SIG-M5 treated with dmso at 0.1 percent for 504 hours (cell line): ENCODE data around the gene CALR.
A peak's percentile ranks its signal among the peaks of the same experiment; 100 is the strongest.
"Not testable (repeated sequence)": the region's sequence is repeated elsewhere in the genome, so short reads cannot be mapped to it uniquely, and the experiment has no call there.

Experiments used
- DNase-seq: peaks from one replicate; lab custom pipeline; 2025; ENCODE audit not compliant: unreplicated experiment; lab: John Stamatoyannopoulos, UW

CALR gene

DNA sequence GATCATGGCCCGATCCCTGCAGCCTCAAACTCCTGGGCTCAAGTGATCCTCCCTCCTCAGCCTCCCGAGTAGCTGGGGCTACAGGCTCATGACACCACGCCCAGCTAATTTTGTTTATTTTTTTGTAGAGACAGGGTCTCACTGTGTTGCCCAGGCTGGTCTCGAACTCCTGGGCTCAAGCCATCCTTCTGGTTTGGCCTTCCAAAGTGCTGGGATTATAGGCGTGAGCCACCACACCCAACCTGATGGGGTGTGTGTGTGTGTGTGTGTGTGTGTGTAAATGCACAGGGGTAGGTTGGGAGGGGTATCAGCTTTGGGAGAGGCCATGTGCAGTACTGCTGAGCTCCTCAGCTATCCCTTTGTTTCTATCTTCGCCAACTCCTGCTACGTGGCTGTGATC, 37.7 kb downstream of the CALR start:
- DNase-seq, result not testable (repeated sequence)

DNA sequence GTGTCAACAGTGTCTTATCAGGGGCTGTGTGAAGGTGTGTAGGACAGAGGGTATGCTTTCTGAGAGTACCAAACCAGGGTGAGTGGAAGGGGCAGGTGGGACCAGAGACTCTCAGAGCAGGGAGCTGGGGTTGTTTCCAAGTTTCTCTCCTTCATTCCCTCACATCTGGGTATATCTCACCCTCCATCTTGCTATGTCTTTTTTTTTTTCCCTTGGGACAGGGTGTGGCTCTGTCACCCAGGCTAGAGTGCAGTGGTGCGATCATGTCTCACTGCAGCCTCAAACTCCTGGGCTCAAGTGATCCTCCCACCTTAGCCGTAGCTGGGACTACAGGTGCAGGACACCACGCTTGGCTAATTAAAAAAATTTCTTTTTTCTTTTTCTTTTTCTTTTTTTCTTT, 41.6 kb downstream of the CALR start:
- DNase-seq, result no peak

DNA sequence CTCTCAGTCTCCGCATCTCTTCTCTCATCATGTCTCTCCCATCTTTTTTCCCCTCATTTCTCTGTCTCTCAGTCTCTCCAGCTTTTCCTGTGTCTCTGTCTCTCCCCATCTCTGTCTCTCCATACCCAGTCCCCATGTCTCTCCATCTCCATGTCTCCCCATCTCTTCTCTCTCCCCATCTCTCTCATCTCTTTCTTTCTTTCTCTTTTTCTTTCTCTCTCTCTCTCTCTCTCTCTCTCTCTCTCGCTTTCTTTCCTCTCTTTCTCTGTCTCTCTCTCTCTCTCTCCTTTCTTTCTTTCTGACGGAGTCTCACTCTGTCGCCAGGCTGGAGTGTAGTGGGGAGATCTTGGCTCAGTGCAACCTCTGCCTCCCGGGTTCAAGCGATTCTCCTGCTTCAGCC, 44.2 kb downstream of the CALR start:
- DNase-seq, result no peak

DNA sequence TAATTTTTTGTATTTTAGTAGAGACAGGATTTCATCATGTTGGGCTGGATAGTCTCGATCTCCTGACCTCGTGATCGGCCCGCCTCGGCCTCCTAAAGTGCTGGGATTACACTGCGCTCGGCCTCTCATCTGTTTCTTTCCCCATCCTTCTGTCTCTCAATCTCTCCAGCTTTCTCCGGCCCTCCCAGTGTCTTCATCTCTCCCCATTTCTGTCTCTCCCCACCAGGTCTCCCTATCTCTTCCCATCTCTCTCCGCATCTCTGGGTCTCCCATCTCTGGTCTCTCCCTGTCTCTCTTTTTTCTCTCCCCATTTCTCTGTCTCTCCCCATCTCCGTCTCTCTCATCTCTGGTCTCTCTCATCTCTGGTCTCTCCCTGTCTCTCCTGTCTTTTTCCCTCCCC, 44.7 kb downstream of the CALR start:
- no peak for DNase-seq

DNA sequence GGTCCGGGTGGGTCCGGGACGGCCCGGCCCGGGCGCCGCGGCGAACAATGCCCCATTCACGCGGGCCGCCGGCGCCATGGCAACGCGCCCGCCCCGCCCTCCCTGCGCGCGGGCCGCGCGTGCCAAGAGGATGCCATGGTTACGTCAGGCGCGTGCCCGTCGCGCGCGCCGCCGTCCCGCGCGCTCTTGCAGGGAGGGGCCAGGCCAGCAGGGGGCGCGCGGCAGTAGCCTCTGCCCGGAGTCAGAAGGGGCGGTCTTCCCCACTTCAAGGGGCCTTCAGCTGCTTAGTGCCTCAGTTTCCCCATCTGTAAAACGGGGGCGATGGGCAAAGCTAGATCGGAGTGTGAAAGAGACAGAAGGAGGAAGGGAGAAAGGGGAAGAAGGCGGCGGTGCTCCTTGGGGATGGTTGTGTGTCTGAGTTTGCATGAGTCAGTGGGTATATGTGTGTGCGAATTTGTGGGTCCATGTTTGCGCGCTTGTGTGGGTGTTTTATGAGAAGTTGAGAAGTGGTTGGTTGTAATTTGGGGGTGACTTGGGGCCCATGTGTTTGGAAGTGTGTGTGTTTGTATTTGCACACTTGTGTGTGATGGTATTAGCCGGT, 45.2 kb downstream of the CALR start:
- DNase-seq, result peak; percentile 44

DNA sequence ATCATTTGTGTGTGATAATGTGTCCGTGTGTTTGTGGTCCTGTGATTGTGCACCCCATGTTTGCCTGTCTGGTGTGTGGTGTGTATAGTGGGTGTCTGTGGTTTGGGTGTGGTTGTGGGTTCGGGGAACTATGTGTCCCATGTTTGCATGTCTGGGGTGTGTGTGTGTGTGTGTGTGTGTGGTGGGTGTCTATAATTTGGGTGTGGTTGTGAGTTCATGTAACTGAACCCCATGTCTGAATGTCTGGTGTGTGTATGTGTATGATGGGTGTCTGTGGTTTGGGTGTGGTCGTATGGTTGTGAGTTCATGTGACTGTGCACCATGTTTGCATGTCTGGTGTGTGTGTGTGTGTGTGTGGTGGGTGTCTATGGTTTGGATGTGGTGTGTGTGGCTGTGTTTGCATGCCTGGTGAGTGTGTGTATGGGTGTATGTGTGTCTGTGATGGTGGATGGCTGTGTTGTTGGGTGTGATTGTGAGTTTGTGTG, 45.8 kb downstream of the CALR start:
- no peak for DNase-seq

DNA sequence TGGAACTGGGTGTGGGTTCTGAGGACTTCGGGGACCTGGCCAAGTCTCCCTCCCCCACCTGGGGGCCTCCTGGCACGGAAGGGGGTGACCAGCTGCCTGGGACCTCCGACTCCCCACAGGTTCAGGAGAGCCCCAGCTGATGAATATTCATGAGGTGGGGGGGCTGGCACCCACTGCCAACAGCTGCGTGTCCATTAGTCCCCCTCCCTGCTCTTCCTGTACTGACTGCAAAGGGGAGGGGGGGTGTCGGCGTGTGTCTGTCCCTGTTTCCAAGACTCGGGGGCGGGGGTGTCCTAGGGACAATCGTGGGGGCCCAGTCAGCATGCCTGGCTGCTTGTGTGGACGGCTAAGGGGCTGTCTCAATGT, 46.3 kb downstream of the CALR start:
- DNase-seq, result no peak

DNA sequence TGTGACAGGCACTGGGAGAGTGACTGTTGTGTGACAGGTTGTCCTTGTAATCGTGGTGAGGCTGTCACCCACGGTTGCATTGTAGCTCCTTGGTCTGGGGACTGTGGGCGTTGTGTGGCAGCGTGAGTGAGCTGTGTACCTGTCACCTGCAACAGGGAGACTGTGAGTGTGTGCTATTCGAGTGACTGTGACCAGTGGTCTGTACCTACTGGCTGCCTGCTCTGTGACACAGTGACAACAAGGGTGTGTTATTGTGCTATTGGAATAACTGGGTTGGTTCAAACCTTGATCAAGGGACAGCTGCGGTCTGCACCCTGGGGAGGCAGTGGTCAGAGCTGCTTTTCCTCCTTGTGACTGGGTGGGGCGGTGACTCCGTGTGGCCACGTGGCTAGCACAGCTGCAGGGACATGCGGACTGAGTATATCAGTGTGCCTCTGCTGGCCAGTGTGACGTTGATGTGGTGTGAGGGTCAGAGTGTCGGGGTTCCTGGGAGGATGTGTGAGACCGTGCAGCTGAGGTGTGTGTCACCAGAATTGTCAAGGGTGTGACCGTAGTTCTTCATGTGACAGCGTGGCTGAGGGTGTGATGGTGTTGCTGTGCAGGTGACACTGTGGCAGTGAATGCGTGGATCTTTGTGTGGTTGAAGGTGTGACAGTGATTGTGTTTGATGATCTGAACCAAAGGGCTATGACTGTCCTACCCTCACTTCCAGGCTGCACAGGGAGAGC, 46.8 kb downstream of the CALR start:
- no peak for DNase-seq

DNA sequence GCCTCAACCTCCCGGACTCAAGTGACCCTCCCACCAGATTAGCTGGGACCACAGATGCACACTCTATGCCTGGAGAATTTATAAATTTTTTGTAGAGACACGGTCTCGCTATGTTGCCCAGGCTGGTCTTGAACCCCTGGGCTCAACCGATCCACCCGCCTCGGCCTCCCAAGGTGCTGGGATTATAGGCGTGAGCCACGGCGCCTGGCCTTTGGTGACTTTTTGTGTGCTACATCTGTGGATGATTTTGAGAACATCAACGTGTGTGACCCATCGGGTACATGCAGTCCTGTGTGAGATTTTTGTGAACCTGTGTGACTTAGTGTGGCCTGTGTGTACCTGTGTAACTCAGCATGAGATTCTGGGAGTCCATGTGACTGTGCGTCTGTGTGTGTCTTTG, 48.3 kb downstream of the CALR start:
- DNase-seq, result no peak

DNA sequence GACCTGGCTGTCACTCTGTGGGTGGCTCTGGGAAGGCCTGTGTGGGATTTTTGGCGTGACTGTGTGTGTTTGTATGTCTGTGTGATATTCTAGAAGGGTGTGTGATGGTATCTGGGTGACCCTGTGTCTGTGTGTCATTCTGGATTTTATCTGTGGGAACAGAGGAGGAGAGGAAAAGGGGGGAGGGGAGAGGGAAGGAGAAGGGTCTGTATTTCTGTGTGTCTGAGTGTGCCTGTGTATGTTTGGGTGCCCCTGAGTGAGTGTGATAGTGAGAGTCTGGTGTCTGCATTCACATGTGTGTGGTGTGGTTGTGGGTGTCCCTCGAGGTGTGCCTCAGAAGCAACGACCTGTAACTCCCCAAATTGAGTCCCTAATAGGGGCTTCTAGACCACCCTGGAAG, 48.8 kb downstream of the CALR start:
- no peak for DNase-seq

DNA sequence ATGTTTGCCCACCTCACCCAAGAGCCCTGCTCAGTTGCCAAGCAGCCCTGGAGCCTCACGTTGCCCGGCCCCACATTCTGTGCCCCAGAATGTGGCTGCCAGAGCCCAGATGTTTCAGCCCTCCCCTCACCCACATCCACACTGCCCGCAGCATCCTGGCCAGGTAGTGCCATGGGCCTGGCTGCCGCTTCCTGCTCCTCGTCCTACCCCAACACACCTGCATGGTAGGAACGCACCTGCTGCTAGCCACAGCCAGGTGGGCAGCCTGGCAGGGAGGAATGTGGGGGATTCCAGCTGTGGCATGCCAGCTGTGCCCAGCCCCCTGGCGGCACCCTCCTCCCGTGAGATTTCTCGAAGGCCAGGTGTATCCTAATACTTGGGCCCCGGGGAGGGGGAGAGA, 49.4 kb downstream of the CALR start:
- DNase-seq, result no peak

DNA sequence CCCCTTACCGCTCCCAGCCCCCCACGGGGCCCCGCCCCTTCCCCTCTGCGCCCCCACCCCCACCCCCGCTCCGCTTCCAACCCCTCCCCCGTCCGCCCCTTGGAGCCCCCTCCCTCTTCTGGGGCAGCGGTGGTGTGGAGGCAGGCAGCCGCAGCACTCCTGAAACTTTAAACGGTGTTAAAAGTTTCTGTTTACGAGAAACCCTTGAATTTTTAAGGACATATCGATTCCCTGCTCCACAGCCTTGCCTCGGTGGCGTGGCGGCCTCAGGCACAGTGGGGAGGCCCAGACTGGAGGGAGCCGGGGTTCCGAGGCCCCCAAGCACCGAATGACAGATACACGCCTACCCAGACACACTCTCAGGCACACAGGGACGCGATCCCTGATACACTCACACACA, 52.0 kb downstream of the CALR start:
- no peak for DNase-seq

DNA sequence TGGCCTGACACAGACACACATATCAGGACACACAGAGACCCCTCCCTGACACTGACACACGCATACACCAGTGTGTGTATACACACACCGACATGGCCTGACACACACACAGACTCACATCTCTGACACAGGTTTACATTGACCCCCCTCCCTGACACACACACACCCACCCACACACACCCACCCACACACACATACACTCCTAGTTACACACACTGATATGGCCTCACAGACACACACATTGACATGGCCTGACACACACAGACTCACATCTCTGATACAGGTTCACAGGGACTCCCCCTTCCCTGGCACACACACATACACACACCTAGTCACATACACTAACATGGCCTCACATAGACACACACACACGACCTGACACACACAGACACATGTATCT, 52.4 kb downstream of the CALR start:
- no peak for DNase-seq

DNA sequence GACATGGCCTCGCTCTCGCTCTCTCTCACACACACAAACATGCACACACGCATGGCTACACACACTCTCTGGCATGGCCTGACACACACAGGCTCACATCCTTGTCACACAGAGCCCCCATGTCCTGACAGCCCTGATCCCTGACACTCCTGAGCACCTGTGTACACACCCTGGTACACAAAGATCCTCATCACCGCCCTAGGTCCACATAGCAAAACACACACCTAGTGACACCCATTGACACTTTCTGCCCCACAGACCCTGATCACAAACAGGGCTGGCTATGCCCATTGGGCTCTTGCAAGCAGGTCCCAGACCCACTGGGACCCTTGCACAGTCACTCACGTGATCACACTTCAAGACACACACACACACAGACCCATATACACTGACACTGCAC, 52.9 kb downstream of the CALR start:
- no peak for DNase-seq

DNA sequence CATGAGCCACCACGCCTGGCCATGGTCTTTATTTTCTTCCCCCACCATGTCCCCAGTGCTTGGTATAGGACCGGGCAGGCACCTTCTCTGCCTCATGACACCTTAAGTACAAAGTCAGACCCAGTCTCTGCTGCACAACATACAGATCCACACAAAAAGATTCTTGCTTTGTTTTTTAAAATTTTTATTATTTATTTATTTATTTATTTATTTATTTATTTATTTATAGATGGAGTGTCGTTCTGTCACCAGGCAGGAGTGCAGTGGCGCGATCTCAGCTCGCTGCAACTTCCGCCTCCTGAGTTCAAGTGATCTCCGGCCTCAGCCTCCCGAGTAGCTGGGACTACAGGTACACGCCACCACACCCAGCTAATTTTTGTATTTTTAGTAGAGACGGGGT, 54.3 kb downstream of the CALR start:
- no peak for DNase-seq

DNA sequence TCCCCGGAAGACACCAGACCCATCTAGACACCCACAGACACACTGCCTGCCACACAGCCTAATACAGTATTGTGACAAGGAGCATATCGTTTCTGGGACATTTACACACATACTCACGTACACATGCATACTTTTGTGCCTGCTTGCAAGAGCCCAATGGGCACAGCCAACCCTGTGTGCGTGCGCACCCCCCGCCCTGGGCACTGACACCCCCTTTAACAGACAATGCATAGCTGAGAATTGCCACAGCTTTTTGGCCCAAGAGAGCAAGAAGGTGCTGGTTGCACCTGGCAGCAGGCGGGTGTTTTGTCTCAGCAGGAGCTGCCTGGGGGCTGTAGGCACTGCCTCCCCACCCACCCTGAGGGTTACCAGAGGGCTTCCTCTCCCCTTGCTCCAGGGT, 55.2 kb downstream of the CALR start:
- DNase-seq, result no peak
